ENCODE results near the gene TK2.

- TF ChIP-seq CTCF (IDR thresholded peaks at IDR 0.05; ENCODE audit: low read depth, low read length) = no peak
- no peak for TF ChIP-seq MAX (IDR thresholded peaks at IDR 0.05; ENCODE audit: low read depth, low read length)
Observed at GRCh38 chr16:66474750-66475199, 75.1 kb downstream of the TK2 start.

All from NB4 (cell line).